ENCODE data around the gene C1QTNF5. TPM values are rescaled to one million over a fixed set of nuclear protein-coding genes. Genes with fewer than 3 reads are reported as not detected.
A peak's percentile ranks its signal among the peaks of the same experiment; 100 is the strongest.

Gene C1QTNF5
- total and polyA plus RNA-seq, 4 donors, result 13.4 to 63.1 (median 40.9) TPM

DNA sequence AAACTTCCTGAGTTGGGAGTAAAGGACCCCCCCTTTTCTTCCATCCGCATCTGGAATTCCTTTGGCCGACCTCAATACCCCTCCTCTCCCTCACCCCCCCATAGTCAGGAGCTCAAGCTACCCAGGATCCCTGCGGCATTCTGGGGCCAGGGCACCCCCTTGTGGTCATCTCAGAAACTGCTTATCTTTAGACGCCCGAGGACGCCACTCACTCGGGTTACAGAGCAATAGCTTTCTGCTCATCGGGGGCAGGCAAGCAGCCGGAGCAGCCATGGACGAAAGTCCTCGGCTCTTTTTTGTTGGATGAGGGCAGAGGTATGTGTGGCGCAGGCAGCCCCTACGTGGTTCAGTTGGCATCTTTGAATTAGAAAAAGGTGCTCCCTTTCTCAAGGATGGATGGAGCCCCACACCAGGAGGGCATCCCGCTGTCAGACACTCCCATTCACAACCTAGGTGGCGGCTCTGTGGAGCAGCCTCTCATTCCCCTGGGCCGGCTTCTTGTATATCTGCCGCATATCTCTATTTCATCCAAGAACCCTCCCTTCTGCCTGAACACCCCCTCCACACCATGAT, 2.3 kb downstream of the C1QTNF5 start:
- 7% methylated on average over 15 of the region's 17 CpGs for WGBS (ENCODE audit: insufficient coverage)
- Histone ChIP-seq H3K4me1 (ENCODE audit: control insufficient read depth, insufficient read depth, low read length) (peaks cover 75% of the 10 kb centered on the region), H3K27me3 (ENCODE audit: control insufficient read depth, insufficient read depth, low read length) (peaks cover 13% of the 10 kb centered on the region), H3K9me3 (ENCODE audit: control insufficient read depth, insufficient read depth, low read length) (no peaks in the 10 kb centered on the region), H3K27ac (ENCODE audit: low read depth, low read length) (peak overlapping the region; percentile 86), H3K4me3 (ENCODE audit: low read depth, low read length) (peak overlapping the region; percentile 63), H3K36me3 (ENCODE audit: control insufficient read depth, insufficient read depth, low read length) (peaks cover 28% of the 10 kb centered on the region)
- peak in 2 of 6 donors; percentile 92 for DNase-seq (ENCODE audit: low read depth in 4 of 6, low spot score in 6 of 6)

DNA sequence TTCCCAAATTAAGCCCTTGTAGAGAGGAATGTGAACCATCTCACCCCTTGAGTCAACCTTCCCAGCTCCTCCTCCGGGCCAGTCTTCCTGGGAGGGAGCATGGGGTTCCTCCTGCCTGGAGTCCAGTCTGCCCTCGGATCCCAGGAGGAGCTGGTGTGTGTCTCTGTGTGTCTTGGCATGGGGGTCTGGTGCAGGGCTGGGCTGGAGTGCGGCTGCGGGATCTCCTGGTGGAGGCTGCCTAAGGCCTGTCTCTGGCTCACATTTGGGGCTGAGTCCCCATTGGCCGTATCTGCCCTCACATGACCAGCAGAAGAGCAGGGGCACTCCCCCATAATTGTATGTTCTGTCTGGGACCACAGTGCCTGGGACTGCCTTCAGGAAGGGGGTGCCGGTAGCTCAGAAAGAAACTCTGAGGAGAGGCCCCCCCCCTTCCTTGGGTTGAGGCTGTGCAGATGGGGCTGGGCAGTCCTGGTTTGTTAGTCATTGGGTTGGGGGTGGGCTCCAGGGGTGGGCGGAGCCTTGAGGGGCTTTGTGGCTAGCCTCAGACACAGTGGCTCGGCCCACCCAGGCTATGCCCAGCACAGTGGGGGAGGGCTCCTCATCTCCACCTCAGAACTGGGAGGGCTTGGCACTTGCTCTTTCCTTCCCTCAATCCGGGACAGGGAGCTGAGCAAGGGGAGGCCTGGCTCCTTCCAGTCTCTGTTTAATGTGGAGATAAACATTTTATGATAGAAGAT, 2.9 kb downstream of the C1QTNF5 start:
- Histone ChIP-seq H3K9me3 (ENCODE audit: control insufficient read depth, insufficient read depth, low read length) (no peaks in the 10 kb centered on the region), H3K36me3 (ENCODE audit: control insufficient read depth, insufficient read depth, low read length) (peaks cover 28% of the 10 kb centered on the region), H3K4me1 (ENCODE audit: control insufficient read depth, insufficient read depth, low read length) (peaks cover 75% of the 10 kb centered on the region), H3K27me3 (ENCODE audit: control insufficient read depth, insufficient read depth, low read length) (peaks cover 13% of the 10 kb centered on the region), H3K27ac (ENCODE audit: low read depth, low read length) (peak overlapping the region; percentile 86), H3K4me3 (ENCODE audit: low read depth, low read length) (peak overlapping the region; percentile 63)
- 20% methylated on average over 4 of the region's 9 CpGs for WGBS (ENCODE audit: insufficient coverage)
- peak in 2 of 6 donors; percentile 28 to 58 for DNase-seq (ENCODE audit: low read depth in 4 of 6, low spot score in 6 of 6)

DNA sequence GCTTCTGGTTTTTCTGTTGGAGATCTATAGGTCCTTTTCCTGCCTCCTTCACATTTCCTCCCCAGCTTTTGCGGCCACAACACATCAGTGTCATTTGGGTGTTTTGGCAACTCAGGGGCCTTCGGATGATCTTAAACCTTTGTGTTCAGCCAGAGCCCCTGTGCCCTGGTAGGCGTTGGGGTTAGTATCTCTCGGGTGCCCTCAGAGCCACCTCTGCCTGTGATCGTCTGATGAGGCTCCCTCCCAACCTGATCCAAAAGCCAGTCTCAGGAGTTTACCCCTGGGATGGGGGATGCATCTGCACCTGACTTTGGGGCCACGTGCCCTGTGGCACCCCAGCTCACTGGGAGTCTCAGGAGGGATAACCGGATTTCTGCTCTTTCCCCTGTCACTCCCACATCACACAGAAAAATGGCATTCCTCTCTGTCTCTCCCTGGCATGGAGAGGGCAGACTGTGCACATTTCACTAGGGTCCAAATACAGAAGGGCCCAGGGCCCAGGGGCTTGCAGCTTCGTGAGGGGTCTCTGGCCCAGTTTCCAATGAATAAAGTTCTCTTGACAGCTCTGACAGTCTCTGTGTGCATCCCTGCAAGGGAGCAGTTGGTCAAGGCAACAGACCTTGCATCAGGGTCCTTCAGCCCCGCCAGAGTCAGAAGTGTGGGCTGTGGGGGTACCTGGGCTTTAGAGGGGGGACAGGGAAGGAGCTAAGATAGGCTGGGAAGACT, 3.8 kb downstream of the C1QTNF5 start:
- 87% methylated on average over 9 of the region's 9 CpGs for WGBS (ENCODE audit: insufficient coverage)
- Histone ChIP-seq H3K4me1 (ENCODE audit: control insufficient read depth, insufficient read depth, low read length) (peaks cover 70% of the 10 kb centered on the region), H3K27ac (ENCODE audit: low read depth, low read length) (no peak overlapping the region), H3K4me3 (ENCODE audit: low read depth, low read length) (no peak overlapping the region), H3K9me3 (ENCODE audit: control insufficient read depth, insufficient read depth, low read length) (no peaks in the 10 kb centered on the region), H3K36me3 (ENCODE audit: control insufficient read depth, insufficient read depth, low read length) (peaks cover 28% of the 10 kb centered on the region), H3K27me3 (ENCODE audit: control insufficient read depth, insufficient read depth, low read length) (peaks cover 13% of the 10 kb centered on the region)
- no peak for DNase-seq (ENCODE audit: low read depth in 4 of 6, low spot score in 6 of 6)

DNA sequence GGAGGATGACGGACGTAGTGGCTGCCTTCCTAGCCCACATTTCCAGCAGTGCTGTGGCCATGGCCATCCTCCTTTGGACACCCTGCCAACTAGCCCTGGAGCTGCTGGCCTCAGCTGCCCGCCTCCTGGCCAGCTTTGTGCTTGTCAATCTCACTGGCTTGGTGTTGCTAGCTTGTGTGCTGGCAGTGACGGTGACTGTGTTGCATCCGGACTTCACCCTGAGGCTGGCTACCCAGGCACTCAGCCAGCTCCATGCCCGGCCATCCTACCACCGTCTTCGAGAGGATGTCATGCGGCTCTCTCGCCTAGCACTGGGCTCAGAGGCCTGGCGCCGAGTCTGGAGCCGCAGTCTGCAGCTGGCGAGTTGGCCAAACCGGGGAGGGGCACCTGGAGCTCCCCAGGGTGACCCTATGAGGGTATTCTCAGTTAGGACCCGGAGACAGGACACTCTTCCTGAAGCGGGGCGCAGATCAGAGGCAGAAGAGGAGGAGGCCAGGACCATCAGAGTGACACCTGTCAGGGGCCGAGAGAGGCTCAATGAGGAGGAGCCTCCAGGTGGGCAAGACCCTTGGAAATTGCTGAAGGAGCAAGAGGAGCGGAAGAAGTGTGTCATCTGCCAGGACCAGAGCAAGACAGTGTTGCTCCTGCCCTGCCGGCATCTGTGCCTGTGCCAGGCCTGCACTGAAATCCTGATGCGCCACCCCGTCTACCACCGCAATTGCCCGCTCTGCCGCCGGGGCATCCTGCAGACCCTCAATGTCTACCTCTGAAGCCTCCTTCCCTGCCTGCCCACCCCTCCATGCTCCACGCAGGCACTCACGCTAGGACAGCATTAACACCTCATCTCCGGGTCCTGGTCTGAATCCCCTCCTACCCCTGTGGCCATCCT, 4.8 kb downstream of the C1QTNF5 start:
- H3K9me3 ChIP-seq (ENCODE audit: control insufficient read depth, insufficient read depth, low read length), result no peaks in the 10 kb centered on the region
- WGBS (ENCODE audit: insufficient coverage), result 88% methylated on average over 27 of the region's 30 CpGs
- DNase-seq (ENCODE audit: low read depth in 4 of 6, low spot score in 6 of 6), result no peak
- peaks cover 60% of the 10 kb centered on the region for H3K4me1 ChIP-seq (ENCODE audit: control insufficient read depth, insufficient read depth, low read length)
- no peak overlapping the region for H3K27ac ChIP-seq (ENCODE audit: low read depth, low read length)
- peaks cover 28% of the 10 kb centered on the region for H3K36me3 ChIP-seq (ENCODE audit: control insufficient read depth, insufficient read depth, low read length)
- H3K4me3 ChIP-seq (ENCODE audit: low read depth, low read length), result no peak overlapping the region
- peaks cover 8% of the 10 kb centered on the region for H3K27me3 ChIP-seq (ENCODE audit: control insufficient read depth, insufficient read depth, low read length)

DNA sequence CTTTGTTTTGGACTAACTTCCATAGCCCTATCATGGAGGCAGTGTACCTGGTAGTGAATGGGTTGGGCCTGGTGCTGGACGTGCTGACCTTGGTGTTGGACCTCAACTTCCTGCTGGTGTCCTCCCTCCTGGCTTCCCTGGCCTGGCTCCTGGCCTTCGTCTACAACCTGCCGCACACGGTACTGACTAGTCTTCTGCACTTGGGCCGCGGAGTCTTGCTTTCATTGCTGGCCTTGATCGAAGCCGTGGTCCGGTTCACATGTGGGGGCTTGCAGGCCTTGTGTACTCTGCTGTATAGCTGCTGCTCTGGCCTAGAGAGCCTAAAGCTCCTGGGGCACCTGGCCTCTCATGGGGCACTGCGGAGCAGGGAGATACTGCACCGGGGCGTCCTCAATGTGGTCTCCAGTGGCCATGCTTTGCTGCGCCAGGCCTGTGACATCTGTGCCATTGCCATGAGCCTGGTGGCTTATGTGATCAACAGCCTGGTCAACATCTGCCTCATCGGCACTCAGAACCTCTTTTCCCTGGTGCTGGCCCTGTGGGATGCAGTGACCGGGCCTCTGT, 5.5 kb downstream of the C1QTNF5 start:
- peaks cover 54% of the 10 kb centered on the region for H3K4me1 ChIP-seq (ENCODE audit: control insufficient read depth, insufficient read depth, low read length)
- no peak overlapping the region for H3K27ac ChIP-seq (ENCODE audit: low read depth, low read length)
- H3K27me3 ChIP-seq (ENCODE audit: control insufficient read depth, insufficient read depth, low read length), result peaks cover 2% of the 10 kb centered on the region
- no peaks in the 10 kb centered on the region for H3K9me3 ChIP-seq (ENCODE audit: control insufficient read depth, insufficient read depth, low read length)
- DNase-seq (ENCODE audit: low read depth in 4 of 6, low spot score in 6 of 6), result no peak
- 68% methylated on average over 15 of the region's 15 CpGs for WGBS (ENCODE audit: insufficient coverage)
- peak overlapping the region; percentile 96 for H3K4me3 ChIP-seq (ENCODE audit: low read depth, low read length)
- peaks cover 28% of the 10 kb centered on the region for H3K36me3 ChIP-seq (ENCODE audit: control insufficient read depth, insufficient read depth, low read length)

DNA sequence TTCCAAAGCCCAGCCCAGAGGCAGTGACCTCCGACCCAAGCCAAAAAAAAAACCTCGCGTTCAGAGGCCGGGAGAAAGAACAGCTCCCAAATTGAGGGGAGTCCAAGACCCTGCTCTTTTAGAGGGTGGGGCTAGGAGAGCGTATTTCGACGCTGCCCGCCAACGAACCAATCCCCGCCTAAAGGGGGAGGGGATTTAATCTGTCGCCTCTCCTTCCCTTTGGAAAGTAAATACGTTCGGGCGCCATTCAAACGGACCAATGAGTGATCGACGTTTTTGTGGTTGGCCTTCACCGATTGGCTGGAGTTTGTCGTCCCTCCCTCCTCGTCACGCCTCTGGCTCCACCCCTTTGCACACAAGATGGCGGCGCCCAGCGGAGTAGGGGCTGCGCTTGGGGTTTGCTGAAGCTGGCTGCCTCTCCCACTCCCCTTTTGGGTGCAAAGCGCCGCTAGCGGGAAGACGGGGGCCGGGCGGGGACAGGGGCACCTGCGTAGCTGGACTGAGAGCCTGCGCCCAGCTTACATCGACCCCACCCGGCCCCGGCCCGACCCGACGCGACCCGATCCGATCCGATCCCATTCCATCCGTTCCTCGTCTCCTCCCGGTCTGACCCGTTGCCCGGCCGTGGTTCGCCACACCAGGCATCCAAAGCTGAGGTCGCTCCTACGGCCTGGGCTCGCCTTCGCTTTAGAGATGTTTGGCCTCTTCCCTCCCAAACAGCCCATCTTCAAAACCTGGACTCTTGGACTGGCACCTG, 6.3 kb downstream of the C1QTNF5 start, which contains the start of gene RNF26:
RNF26 (plus strand) TSS at position 354 of the 757 bp plus-strand sequence. CDS start 596 bp downstream, outside the sequence.
- H3K36me3 ChIP-seq (ENCODE audit: control insufficient read depth, insufficient read depth, low read length), result peaks cover 28% of the 10 kb centered on the region
- no peaks in the 10 kb centered on the region for H3K9me3 ChIP-seq (ENCODE audit: control insufficient read depth, insufficient read depth, low read length)
- DNase-seq (ENCODE audit: low read depth in 4 of 6, low spot score in 6 of 6), result peak; percentile 94 to 100 (median 98)
- peak within 1 kb of the TSS; percentile 84 for H3K27ac ChIP-seq (ENCODE audit: low read depth, low read length)
- WGBS (ENCODE audit: insufficient coverage), result 0% methylated on average over 42 of the region's 54 CpGs
- H3K4me1 ChIP-seq (ENCODE audit: control insufficient read depth, insufficient read depth, low read length), result peaks cover 50% of the 10 kb centered on the region
- peak within 1 kb of the TSS; percentile 96 for H3K4me3 ChIP-seq (ENCODE audit: low read depth, low read length)
- no peaks in the 10 kb centered on the region for H3K27me3 ChIP-seq (ENCODE audit: control insufficient read depth, insufficient read depth, low read length)

DNA sequence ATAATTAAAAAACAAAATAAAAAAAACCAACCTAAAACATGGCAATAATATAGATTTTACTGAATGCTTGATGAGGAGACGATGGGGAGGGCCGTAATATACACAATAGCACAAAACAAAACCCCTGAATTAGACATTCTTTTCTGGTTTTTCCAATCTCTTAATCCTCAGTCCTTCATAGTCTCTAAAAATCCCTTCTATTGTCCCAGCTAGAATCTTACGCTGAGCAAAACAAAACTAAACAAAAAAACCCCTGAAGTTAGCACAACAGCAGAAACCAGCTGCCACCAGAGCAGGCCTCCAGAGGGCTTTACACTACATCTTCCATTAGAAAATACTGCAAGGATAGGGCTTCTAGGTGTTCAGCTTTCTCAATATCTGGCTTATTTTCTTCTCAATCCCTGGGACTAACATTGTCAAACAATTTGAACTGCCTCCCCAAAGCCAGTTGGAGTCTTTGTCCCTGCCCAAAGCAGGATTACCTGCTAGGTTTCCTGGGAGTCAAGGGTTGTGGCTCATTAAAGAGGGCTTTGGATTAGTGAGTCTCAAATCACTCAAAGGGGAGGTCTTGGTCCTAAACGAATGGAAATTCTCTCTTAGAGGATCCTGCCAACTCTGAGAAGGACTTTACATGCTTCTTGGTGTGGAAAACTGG, 8.4 kb downstream of the C1QTNF5 start:
- no peak overlapping the region for H3K4me3 ChIP-seq (ENCODE audit: low read depth, low read length)
- H3K27me3 ChIP-seq (ENCODE audit: control insufficient read depth, insufficient read depth, low read length), result no peaks in the 10 kb centered on the region
- 82% methylated on average over 2 of the region's 4 CpGs for WGBS (ENCODE audit: insufficient coverage)
- DNase-seq (ENCODE audit: low read depth in 4 of 6, low spot score in 6 of 6), result no peak
- H3K9me3 ChIP-seq (ENCODE audit: control insufficient read depth, insufficient read depth, low read length), result no peaks in the 10 kb centered on the region
- no peak overlapping the region for H3K27ac ChIP-seq (ENCODE audit: low read depth, low read length)
- peaks cover 29% of the 10 kb centered on the region for H3K4me1 ChIP-seq (ENCODE audit: control insufficient read depth, insufficient read depth, low read length)
- peaks cover 21% of the 10 kb centered on the region for H3K36me3 ChIP-seq (ENCODE audit: control insufficient read depth, insufficient read depth, low read length)

DNA sequence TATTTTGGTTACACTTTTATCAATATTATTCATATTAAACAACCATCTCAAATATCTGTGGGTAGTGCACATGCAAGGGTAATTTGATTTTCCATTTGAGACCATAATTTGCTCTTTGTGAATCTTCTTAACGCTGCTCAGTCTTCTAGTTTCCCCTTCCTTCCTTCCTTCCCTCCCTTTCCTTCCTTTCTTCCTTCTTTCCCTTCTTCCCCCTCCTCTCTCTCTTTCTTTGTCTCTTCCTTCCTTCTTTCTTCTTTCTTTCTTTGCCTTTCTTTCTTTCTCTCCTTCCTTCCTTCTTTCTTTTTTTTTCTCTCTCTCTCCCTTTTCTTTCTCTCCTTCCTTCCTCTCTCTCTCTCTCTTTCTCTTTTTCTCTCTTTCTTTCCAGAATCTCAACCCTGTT, 10.4 kb downstream of the C1QTNF5 start:
- 83% methylated on average over 1 of the region's 1 CpG for WGBS (ENCODE audit: insufficient coverage)
- H3K9me3 ChIP-seq (ENCODE audit: control insufficient read depth, insufficient read depth, low read length), result no peaks in the 10 kb centered on the region
- peaks cover under 1% of the 10 kb centered on the region for H3K36me3 ChIP-seq (ENCODE audit: control insufficient read depth, insufficient read depth, low read length)
- H3K4me1 ChIP-seq (ENCODE audit: control insufficient read depth, insufficient read depth, low read length), result peaks cover 10% of the 10 kb centered on the region
- no peak for DNase-seq (ENCODE audit: low read depth in 4 of 6, low spot score in 6 of 6)
- H3K27me3 ChIP-seq (ENCODE audit: control insufficient read depth, insufficient read depth, low read length), result no peaks in the 10 kb centered on the region
- no peak overlapping the region for H3K27ac ChIP-seq (ENCODE audit: low read depth, low read length)
- H3K4me3 ChIP-seq (ENCODE audit: low read depth, low read length), result no peak overlapping the region

Data from spinal cord (tissue), 10 donors.